A549 treated with ZK216348 at 1 μM for 4 hours (cell line): ENCODE results near the gene UBE2L3. TPM values are rescaled to one million over a fixed set of nuclear protein-coding genes. Genes with fewer than 3 reads are reported as not detected.

Source experiments
- total RNA-seq: library from RNA; stranded (reverse); fragments of 200-300 nt; extraction: Qiagen RNA extraction; gene quantifications from 5 replicates; pipeline ENCODE4 v1.2.3, GENCODE V29; 2022; ENCODE audit warnings: low read depth

UBE2L3 gene
- 60.1 to 94.2 TPM (median 62.8 TPM) in 5 replicates for total RNA-seq

DNA sequence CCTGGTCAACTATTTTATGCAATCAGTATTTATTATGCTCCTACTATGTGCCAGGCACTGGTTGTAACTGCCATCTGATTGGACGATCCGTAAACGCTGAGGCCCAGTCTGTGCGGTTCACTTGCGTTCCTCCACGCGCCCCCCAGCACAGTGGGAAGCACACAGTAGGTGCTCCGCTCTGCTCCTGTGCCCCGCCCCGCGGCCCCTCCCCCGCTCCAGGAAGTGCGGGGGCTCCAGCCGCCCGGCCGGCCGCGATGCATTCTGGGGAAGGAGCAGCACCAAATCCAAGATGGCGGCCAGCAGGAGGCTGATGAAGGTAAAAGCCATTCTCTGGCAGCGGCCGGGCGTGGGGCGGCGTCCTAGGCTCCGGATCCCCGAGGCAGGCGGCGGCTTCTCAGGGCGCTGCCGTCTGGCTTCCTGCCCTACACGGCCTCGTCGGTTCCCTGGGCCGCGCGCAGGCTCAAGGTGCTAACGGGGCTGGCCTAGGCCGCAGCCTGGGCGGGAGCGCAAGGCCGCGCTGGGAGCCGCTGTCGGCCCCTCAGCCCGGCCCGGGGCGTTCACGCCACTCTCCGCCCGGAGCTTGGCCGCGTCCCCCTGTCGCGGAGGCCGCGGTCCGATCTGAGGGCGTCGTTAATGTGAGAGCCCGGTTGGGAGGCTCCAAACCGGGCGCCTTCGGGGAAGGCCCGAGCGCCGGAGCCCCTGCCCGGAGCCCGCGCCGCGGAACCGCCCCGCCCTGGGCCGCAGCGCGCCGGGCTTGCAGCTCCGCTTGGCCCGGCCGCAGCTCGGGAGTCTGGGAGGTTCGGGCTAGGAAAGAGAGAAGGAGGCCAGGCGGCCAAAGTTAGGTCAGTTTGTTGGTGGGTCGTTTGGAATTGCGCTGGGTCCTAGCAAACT is at the start of gene UBE2L3:
TSS of gene UBE2L3 (plus strand) at position 259 of the 891 bp plus-strand sequence. CDS start at position 290, 31 bp downstream.

DNA sequence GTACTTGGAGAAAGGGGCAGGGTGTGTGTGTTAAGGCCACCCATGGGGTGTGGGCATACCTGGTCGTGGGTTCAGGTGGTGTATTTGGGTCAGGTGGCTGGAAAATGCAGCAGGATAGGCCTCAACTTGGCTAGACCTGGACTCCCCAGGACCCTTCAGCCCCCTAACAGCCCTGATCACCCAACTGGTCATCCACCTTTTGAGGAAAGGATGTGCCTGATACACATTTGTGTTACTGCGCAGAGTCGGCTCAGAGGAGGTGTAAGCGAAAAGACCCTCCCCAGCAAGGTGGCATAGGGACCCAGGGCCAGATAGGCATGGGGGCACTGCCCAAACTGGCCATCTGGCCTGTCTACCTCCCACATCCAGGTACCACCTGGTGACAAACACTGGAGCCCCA is 16.2 kb upstream of the UBE2L3 start, which contains the start of gene RIMBP3C:
TSS of gene RIMBP3C (minus strand) at position 101 of the 400 bp plus-strand sequence. CDS start 485 bp downstream, outside the sequence.

DNA sequence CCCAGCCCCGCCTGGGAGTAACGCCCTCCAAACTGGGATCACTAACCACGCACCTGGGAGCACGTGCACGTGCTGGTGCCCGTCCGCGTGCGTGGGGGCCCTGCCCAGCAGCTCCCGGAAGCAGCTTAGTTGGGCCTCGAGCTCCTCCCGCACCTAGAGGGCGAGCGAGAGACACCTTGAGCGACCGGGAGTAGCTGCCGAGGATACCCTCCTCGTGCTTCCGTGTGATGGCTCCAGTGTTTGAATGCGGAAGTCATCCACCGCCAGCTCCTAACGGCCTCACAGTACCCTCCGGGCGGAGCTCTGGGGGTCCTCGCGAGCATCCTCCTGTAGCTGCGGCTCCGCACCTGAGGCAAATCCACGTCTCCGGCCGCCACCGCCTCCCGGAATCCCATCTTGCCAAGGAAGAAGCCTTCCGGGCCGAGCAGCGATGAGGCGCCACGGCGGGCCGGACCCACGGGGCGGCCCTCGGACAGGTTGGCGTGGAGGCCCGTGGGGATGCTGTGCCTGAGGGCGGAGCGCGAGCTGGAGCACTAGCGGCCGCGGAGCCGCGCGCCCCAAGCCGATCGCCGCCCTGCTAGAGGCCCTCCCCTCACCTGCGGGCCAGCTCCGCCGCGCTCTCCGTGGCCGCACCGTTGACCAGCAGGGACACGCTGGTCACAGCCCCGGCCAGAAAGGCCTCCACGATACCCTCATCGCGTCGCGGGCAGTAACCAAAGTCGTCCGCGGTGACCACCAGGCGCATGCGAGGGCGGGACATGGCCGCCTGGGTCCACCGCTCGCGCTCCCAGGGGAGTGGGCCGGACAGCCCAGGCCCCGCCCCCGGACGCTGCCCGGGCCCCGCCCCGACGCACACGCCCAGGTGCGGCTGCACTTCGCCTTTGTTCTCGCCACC is 62.0 kb downstream of the UBE2L3 start, which contains the start of gene YDJC:
TSS of gene YDJC (minus strand) at position 768 of the 895 bp plus-strand sequence. CDS start at position 760, 8 bp downstream.

DNA sequence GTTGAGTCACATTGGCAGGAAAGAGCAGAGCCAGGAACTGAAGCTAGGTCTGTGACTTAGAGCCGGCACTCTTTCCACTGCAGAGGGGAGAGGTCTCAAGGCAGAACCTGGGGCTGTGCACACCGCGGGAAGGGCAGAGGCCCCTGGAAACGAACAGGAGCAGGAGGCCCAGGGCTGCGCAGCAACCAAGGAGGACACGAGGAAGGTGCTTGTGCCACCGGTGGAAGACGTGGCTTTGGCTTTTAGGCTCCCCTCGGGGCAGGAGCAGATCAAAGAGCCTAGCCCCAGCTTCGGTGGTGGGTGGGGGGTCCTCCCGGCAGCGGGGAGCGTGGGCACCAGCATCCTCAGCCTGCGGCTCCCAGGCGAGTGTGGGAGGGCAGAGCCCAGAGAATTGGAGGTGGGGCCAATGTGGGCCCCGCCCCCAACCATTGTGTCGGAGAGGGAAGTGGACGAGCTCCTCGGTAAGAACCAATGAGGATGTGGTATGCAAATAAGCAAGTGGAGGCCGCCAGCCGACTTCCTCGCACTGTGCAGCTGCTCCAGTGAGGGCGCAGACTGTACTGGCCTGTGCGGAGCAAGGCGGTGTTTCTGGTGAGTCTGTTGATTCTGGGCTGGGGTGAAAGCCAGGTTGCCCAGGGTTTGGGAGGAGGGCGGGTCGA is 64.9 kb downstream of the UBE2L3 start, which contains the start of gene CCDC116:
TSS of gene CCDC116 (plus strand) at position 524 of the 659 bp plus-strand sequence. CDS start 422 bp downstream, outside the sequence.

DNA sequence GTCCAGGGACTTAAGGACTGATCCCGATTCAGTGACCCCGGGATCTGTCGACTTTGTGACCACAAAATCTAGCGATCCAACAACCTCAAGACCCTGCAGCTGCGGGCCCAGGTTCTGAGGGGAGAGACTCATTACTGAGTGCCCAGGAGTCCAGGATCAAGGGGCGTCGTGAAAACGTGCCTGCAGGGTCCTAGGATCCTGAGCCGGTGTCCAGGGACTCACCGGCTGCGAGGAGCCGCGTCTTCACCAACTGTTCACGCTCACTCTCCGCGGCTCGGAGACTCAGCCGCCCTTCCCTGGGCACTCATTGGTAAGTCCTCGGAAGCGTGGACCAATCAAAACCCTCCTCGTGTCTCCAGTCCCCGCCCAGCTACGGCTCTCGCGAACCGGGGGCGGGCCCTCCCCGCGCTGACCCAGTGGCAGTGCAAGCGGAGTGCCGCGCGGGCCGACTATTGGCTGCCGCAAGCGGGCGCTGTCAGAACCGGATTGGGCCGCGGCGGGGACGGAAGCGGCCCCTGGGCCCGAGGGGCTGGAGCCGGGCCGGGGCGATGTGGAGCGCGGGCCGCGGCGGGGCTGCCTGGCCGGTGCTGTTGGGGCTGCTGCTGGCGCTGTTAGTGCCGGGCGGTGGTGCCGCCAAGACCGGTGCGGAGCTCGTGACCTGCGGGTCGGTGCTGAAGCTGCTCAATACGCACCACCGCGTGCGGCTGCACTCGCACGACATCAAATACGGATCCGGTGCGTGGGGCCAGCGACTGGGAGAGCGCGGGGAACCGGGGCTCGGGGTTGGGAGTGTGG is 74.5 kb downstream of the UBE2L3 start, which contains the start of gene SDF2L1:
TSS of gene SDF2L1 (plus strand) at position 514 of the 795 bp plus-strand sequence. CDS start at position 549, 35 bp downstream.

Other genes starting within 250 kb of the UBE2L3 start
- gene RIMBP3B, start 184.0 kb upstream of the UBE2L3 start, total RNA-seq, result 0.19 to 0.67 TPM (median 0.42 TPM) in 5 replicates
- gene HIC2, start 150.3 kb upstream of the UBE2L3 start, total RNA-seq, result 1.9 to 3.2 TPM (median 2.9 TPM) in 5 replicates
- gene TMEM191C, start 100.3 kb upstream of the UBE2L3 start, total RNA-seq, result 0.88 to 2.1 TPM (median 1.3 TPM) in 5 replicates
- gene RIMBP3C, start 16.3 kb upstream of the UBE2L3 start, total RNA-seq, result 0.13 to 0.64 TPM (median 0.22 TPM) in 5 replicates
- 27.4 to 58.2 TPM (median 57.3 TPM) in 5 replicates for gene YDJC, start 62.3 kb downstream of the UBE2L3 start, total RNA-seq
- not detected in 5 replicates for gene CCDC116, start 65.0 kb downstream of the UBE2L3 start, total RNA-seq
- 24.9 to 65.1 TPM (median 55.0 TPM) in 5 replicates for gene SDF2L1, start 74.6 kb downstream of the UBE2L3 start, total RNA-seq
- gene PPIL2, start 98.3 kb downstream of the UBE2L3 start, total RNA-seq, result 16.9 to 22.9 TPM (median 22.4 TPM) in 5 replicates
- gene YPEL1, start 168.1 kb downstream of the UBE2L3 start, total RNA-seq, result 0.06 to 0.47 TPM (median 0.21 TPM) in 4 of 5 replicates, not detected in the other